Measurements from ENCODE around the gene CERS6. TPM values are rescaled to one million over a fixed set of nuclear protein-coding genes. Genes with fewer than 3 reads are reported as not detected.

Gene CERS6
- total RNA-seq, 1 experiment from 2014 or later, result 17.3 TPM

DNA sequence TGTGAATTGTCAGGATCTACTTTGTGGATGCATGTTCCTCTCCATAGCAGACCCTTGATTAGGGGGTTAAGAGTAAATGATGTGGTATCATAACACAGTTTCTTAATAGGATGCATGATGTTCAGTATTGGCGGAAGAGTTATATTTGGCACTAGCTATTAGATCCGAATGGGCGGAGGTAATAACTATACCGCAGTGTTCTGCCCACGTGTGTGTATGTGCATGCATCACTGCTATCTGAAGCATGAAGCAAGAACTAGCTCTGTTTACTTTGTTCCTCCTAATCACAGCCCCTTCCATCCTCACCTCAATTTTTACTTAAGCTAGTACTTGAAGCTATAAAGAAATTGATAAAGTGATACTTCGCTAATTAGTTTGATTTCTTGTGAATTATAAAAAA lies 186.8 kb downstream of the CERS6 start:
- POLR2A ChIA-PET, result no interaction called here
- no peak overlapping the region for H3K4me3 Mint-ChIP-seq
- no peaks in the 10 kb centered on the region for H3K27me3 Mint-ChIP-seq (ENCODE audit: low read depth)
- H3K9me3 Mint-ChIP-seq, result peaks cover 4% of the 10 kb centered on the region
- H3K4me1 Mint-ChIP-seq, result peaks cover 30% of the 10 kb centered on the region
- no peaks in the 10 kb centered on the region; the same call in 1 of the 2 replicates for H3K36me3 Mint-ChIP-seq
- DNase-seq (ENCODE audit: low spot score) (no peak), ATAC-seq (no peak)
- CTCF ChIA-PET, result no interaction called here
- no peak for TF ChIP-seq ESRRA (CRISPR knock-in tag; IDR thresholded peaks at IDR 0.05; ENCODE audit: borderline replicate concordance)
- TF ChIP-seq, protein P1, sequence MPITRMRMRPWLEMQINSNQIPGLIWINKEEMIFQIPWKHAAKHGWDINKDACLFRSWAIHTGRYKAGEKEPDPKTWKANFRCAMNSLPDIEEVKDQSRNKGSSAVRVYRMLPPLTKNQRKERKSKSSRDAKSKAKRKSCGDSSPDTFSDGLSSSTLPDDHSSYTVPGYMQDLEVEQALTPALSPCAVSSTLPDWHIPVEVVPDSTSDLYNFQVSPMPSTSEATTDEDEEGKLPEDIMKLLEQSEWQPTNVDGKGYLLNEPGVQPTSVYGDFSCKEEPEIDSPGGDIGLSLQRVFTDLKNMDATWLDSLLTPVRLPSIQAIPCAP (CRISPR knock-in tag; IDR thresholded peaks at IDR 0.05), result no peak
- TF ChIP-seq, protein P2, sequence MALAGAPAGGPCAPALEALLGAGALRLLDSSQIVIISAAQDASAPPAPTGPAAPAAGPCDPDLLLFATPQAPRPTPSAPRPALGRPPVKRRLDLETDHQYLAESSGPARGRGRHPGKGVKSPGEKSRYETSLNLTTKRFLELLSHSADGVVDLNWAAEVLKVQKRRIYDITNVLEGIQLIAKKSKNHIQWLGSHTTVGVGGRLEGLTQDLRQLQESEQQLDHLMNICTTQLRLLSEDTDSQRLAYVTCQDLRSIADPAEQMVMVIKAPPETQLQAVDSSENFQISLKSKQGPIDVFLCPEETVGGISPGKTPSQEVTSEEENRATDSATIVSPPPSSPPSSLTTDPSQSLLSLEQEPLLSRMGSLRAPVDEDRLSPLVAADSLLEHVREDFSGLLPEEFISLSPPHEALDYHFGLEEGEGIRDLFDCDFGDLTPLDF (CRISPR knock-in tag; IDR thresholded peaks at IDR 0.05), result no peak
- TF ChIP-seq, protein P3, sequence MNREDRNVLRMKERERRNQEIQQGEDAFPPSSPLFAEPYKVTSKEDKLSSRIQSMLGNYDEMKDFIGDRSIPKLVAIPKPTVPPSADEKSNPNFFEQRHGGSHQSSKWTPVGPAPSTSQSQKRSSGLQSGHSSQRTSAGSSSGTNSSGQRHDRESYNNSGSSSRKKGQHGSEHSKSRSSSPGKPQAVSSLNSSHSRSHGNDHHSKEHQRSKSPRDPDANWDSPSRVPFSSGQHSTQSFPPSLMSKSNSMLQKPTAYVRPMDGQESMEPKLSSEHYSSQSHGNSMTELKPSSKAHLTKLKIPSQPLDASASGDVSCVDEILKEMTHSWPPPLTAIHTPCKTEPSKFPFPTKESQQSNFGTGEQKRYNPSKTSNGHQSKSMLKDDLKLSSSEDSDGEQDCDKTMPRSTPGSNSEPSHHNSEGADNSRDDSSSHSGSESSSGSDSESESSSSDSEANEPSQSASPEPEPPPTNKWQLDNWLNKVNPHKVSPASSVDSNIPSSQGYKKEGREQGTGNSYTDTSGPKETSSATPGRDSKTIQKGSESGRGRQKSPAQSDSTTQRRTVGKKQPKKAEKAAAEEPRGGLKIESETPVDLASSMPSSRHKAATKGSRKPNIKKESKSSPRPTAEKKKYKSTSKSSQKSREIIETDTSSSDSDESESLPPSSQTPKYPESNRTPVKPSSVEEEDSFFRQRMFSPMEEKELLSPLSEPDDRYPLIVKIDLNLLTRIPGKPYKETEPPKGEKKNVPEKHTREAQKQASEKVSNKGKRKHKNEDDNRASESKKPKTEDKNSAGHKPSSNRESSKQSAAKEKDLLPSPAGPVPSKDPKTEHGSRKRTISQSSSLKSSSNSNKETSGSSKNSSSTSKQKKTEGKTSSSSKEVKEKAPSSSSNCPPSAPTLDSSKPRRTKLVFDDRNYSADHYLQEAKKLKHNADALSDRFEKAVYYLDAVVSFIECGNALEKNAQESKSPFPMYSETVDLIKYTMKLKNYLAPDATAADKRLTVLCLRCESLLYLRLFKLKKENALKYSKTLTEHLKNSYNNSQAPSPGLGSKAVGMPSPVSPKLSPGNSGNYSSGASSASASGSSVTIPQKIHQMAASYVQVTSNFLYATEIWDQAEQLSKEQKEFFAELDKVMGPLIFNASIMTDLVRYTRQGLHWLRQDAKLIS (CRISPR knock-in tag; IDR thresholded peaks at IDR 0.05; ENCODE audit: borderline replicate concordance), result no peak
- TF ChIP-seq, protein P4, sequence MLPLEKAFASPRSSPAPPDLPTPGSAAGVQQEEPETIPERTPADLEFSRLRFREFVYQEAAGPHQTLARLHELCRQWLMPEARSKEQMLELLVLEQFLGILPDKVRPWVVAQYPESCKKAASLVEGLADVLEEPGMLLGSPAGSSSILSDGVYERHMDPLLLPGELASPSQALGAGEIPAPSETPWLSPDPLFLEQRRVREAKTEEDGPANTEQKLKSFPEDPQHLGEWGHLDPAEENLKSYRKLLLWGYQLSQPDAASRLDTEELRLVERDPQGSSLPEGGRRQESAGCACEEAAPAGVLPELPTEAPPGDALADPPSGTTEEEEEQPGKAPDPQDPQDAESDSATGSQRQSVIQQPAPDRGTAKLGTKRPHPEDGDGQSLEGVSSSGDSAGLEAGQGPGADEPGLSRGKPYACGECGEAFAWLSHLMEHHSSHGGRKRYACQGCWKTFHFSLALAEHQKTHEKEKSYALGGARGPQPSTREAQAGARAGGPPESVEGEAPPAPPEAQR (CRISPR knock-in tag; IDR thresholded peaks at IDR 0.05), result no peak
- TF ChIP-seq, protein P5, sequence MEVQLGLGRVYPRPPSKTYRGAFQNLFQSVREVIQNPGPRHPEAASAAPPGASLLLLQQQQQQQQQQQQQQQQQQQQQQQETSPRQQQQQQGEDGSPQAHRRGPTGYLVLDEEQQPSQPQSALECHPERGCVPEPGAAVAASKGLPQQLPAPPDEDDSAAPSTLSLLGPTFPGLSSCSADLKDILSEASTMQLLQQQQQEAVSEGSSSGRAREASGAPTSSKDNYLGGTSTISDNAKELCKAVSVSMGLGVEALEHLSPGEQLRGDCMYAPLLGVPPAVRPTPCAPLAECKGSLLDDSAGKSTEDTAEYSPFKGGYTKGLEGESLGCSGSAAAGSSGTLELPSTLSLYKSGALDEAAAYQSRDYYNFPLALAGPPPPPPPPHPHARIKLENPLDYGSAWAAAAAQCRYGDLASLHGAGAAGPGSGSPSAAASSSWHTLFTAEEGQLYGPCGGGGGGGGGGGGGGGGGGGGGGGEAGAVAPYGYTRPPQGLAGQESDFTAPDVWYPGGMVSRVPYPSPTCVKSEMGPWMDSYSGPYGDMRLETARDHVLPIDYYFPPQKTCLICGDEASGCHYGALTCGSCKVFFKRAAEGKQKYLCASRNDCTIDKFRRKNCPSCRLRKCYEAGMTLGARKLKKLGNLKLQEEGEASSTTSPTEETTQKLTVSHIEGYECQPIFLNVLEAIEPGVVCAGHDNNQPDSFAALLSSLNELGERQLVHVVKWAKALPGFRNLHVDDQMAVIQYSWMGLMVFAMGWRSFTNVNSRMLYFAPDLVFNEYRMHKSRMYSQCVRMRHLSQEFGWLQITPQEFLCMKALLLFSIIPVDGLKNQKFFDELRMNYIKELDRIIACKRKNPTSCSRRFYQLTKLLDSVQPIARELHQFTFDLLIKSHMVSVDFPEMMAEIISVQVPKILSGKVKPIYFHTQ (CRISPR knock-in tag; IDR thresholded peaks at IDR 0.05), result no peak
- no peak overlapping the region for H3K27ac Mint-ChIP-seq

DNA sequence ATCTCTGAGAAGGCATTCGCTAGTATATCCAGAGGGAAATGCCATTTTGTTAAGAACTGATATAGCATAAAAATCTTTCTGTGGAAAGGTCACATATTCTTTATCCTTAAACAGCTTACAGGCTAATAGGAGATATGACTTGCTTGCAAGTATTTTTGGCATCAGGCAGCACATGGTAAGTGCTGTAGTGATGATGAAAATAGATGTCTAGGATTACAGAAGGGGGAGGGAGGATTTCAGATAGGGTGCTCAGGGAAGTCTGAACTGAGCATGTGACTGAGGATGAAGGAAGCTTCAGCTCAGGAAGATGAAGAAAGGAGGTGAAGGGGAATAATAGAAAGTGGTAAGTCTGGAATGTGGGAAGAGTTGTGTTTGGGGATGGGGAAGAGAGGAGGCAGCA lies 187.9 kb downstream of the CERS6 start:
- ATAC-seq (no peak), DNase-seq (ENCODE audit: low spot score) (no peak)
- TF ChIP-seq ZBTB21 (CRISPR knock-in tag; IDR thresholded peaks at IDR 0.05; ENCODE audit: borderline replicate concordance) (no peak), NFYB (CRISPR knock-in tag; conservative IDR thresholded peaks at IDR 0.05; ENCODE audit: low read depth) (no peak), EMX1 (CRISPR knock-in tag; IDR thresholded peaks at IDR 0.05) (no peak), ZNF396 (CRISPR knock-in tag; IDR thresholded peaks at IDR 0.05; ENCODE audit: borderline replicate concordance) (no peak), GTF2I (CRISPR knock-in tag; conservative IDR thresholded peaks at IDR 0.05) (no peak), ZNF317 (CRISPR knock-in tag; IDR thresholded peaks at IDR 0.05; ENCODE audit: borderline replicate concordance, low read depth) (no peak), OVOL2 (CRISPR knock-in tag; IDR thresholded peaks at IDR 0.05; ENCODE audit: borderline replicate concordance) (no peak), JUN (CRISPR knock-in tag; IDR thresholded peaks at IDR 0.05) (no peak), ATF1 (CRISPR knock-in tag; IDR thresholded peaks at IDR 0.05) (no peak)
- TF ChIP-seq, protein P6, sequence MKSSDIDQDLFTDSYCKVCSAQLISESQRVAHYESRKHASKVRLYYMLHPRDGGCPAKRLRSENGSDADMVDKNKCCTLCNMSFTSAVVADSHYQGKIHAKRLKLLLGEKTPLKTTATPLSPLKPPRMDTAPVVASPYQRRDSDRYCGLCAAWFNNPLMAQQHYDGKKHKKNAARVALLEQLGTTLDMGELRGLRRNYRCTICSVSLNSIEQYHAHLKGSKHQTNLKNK (CRISPR knock-in tag; IDR thresholded peaks at IDR 0.05), result no peak
- TF ChIP-seq, protein P7, sequence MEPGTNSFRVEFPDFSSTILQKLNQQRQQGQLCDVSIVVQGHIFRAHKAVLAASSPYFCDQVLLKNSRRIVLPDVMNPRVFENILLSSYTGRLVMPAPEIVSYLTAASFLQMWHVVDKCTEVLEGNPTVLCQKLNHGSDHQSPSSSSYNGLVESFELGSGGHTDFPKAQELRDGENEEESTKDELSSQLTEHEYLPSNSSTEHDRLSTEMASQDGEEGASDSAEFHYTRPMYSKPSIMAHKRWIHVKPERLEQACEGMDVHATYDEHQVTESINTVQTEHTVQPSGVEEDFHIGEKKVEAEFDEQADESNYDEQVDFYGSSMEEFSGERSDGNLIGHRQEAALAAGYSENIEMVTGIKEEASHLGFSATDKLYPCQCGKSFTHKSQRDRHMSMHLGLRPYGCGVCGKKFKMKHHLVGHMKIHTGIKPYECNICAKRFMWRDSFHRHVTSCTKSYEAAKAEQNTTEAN (CRISPR knock-in tag; IDR thresholded peaks at IDR 0.05), result no peak
- TF ChIP-seq, protein P8, sequence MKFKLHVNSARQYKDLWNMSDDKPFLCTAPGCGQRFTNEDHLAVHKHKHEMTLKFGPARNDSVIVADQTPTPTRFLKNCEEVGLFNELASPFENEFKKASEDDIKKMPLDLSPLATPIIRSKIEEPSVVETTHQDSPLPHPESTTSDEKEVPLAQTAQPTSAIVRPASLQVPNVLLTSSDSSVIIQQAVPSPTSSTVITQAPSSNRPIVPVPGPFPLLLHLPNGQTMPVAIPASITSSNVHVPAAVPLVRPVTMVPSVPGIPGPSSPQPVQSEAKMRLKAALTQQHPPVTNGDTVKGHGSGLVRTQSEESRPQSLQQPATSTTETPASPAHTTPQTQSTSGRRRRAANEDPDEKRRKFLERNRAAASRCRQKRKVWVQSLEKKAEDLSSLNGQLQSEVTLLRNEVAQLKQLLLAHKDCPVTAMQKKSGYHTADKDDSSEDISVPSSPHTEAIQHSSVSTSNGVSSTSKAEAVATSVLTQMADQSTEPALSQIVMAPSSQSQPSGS (CRISPR knock-in tag; IDR thresholded peaks at IDR 0.05; ENCODE audit: borderline replicate concordance, low read depth), result no peak
- TF ChIP-seq, protein P9, sequence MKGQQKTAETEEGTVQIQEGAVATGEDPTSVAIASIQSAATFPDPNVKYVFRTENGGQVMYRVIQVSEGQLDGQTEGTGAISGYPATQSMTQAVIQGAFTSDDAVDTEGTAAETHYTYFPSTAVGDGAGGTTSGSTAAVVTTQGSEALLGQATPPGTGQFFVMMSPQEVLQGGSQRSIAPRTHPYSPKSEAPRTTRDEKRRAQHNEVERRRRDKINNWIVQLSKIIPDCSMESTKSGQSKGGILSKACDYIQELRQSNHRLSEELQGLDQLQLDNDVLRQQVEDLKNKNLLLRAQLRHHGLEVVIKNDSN (CRISPR knock-in tag; IDR thresholded peaks at IDR 0.05), result no peak
- TF ChIP-seq, protein P4 (CRISPR knock-in tag; IDR thresholded peaks at IDR 0.05), result no peak

More for the DNA sequence above, 187.9 kb downstream of the CERS6 start:
- ChIA-PET POLR2A (no interaction called here), CTCF (no interaction called here)
- Mint-ChIP-seq H3K9me3 (peaks cover 4% of the 10 kb centered on the region), H3K36me3 (no peaks in the 10 kb centered on the region; the same call in 1 of the 2 replicates), H3K27ac (no peak overlapping the region), H3K4me3 (no peak overlapping the region), H3K27me3 (ENCODE audit: low read depth) (no peaks in the 10 kb centered on the region), H3K4me1 (peaks cover 24% of the 10 kb centered on the region)

Data from WTC11 (cell line).